Neural progenitor cell (in vitro differentiated cells): ENCODE data around the gene PPIA. TPM values are rescaled to one million over a fixed set of nuclear protein-coding genes. Genes with fewer than 3 reads are reported as not detected.

Experiments used
- DNase-seq: peaks from one replicate; pipeline ENCODE4 v3.0.0-alpha.2; 2016; ENCODE audit warnings: low spot score
- H2AFZ ChIP-seq: fragments of 200-600 bp; sonication (generic); replicated peaks from 2 replicates; pipeline ENCODE4 v1.6.1; 2016; ENCODE audit warnings: antibody characterized with exemption
- H3F3A ChIP-seq: fragments of 200-600 bp; sonication (generic); 2 replicates; pipeline ENCODE4 v1.6.1; 2016; ENCODE audit warnings: antibody characterized with exemption, low read depth
- H3K27ac ChIP-seq: fragments of 200-600 bp; sonication (generic); 2 replicates; pipeline ENCODE4 v1.5.1; 2016; ENCODE audit warnings: mild to moderate bottlenecking
- H3K27me3 ChIP-seq: fragments of 200-600 bp; sonication (generic); 2 replicates; pipeline ENCODE4 v1.6.1; 2016; ENCODE audit warnings: mild to moderate bottlenecking, moderate library complexity
- H3K36me3 ChIP-seq: fragments of 200-600 bp; sonication (generic); 2 replicates; pipeline ENCODE4 v1.5.1; 2016
- H3K4me1 ChIP-seq: fragments of 200-600 bp; sonication (generic); 2 replicates; pipeline ENCODE4 v1.6.1; 2016; ENCODE audit warnings: mixed run types
- H3K4me2 ChIP-seq: fragments of 200-600 bp; sonication (generic); 2 replicates; pipeline ENCODE4 v1.6.1; 2016
- H3K4me3 ChIP-seq: fragments of 200-600 bp; sonication (generic); 2 replicates; pipeline ENCODE4 v1.5.1; 2016
- H3K79me2 ChIP-seq: fragments of 200-600 bp; sonication (generic); 2 replicates; pipeline ENCODE4 v1.6.1; 2016; ENCODE audit warnings: low read depth
- H3K9ac ChIP-seq: fragments of 200-600 bp; sonication (generic); 2 replicates; pipeline ENCODE4 v1.6.1; 2016
- H3K9me3 ChIP-seq: fragments of 200-600 bp; sonication (generic); 2 replicates; pipeline ENCODE4 v1.5.1; 2016; ENCODE audit warnings: low read depth
- H4K20me1 ChIP-seq: fragments of 200-600 bp; sonication (generic); 2 replicates; pipeline ENCODE4 v1.6.1; 2016; ENCODE audit warnings: low read depth
- H3K27ac Mint-ChIP-seq: 3 replicates; pipeline ENCODE4 v1.8.0; 2021; ENCODE audit warnings: mixed read lengths
- H3K27me3 Mint-ChIP-seq: 2 replicates; pipeline ENCODE4 v1.8.0; 2022; ENCODE audit warnings: low read depth, mild to moderate bottlenecking, inconsistent platforms, moderate library complexity, mixed read lengths; ENCODE audit not compliant: insufficient read depth
- H3K36me3 Mint-ChIP-seq: 3 replicates; pipeline ENCODE4 v1.8.0; 2021; ENCODE audit warnings: mixed read lengths
- H3K4me1 Mint-ChIP-seq: 3 replicates; pipeline ENCODE4 v1.8.0; 2021; ENCODE audit warnings: mixed read lengths
- H3K4me3 Mint-ChIP-seq: 3 replicates; pipeline ENCODE4 v1.8.0; 2021; ENCODE audit warnings: mild to moderate bottlenecking, moderate library complexity, mixed read lengths
- H3K9me3 Mint-ChIP-seq: 3 replicates; pipeline ENCODE4 v1.8.0; 2020; ENCODE audit warnings: mixed read lengths
- CTCF ChIP-seq: fragments of 200-600 bp; sonication (generic); IDR thresholded peaks from 2 replicates; pipeline ENCODE4 v1.5.1; 2017; ENCODE audit warnings: antibody characterized with exemption, mild to moderate bottlenecking
- total RNA-seq: library from RNA; depleted of rRNA; stranded (reverse); fragments of >200 nt; gene quantifications from 2 replicates; pipeline ENCODE4 v1.2.3, GENCODE V29; 2015; ENCODE audit warnings: low replicate concordance

PPIA gene
- total RNA-seq, 1 donor from 2014 or later, result 2,932 TPM

GRCh38 chr7:44852590-44852989, 56.1 kb downstream of the PPIA start:
- no peak for DNase-seq
- Histone ChIP-seq H3K9ac (no peak overlapping the region), H3K27me3 (no peaks in the 10 kb centered on the region), H3K9me3 (no peaks in the 10 kb centered on the region), H3K27ac (no peak overlapping the region), H3K4me2 (no peak overlapping the region), H4K20me1 (peaks cover under 1% of the 10 kb centered on the region), H3K4me1 (peaks cover 5% of the 10 kb centered on the region), H3F3A (peaks cover 24% of the 10 kb centered on the region), H2AFZ (no peak overlapping the region), H3K79me2 (peaks cover 10% of the 10 kb centered on the region), H3K36me3 (no peaks in the 10 kb centered on the region), H3K4me3 (no peak overlapping the region)
- no peaks in the 10 kb centered on the region for H3K9me3 Mint-ChIP-seq
- H3K4me1 Mint-ChIP-seq, result peaks cover 8% of the 10 kb centered on the region
- H3K4me3 Mint-ChIP-seq, result no peak overlapping the region
- no peaks in the 10 kb centered on the region for H3K27me3 Mint-ChIP-seq
- TF ChIP-seq CTCF, result no peak
- H3K36me3 Mint-ChIP-seq, result no peaks in the 10 kb centered on the region
- no peak overlapping the region for H3K27ac Mint-ChIP-seq

Other genes with a start within 250 kb of the PPIA start
- 61.0 and 67.5 TPM in 2 replicates for gene DDX56, start 222.8 kb upstream of the PPIA start, total RNA-seq
- gene TMED4, start 214.4 kb upstream of the PPIA start, total RNA-seq, result 95.8 and 222 TPM in 2 replicates
- 25.2 and 54.4 TPM in 2 replicates for gene OGDH, start 190.1 kb upstream of the PPIA start, total RNA-seq
- gene ZMIZ2, start 47.8 kb upstream of the PPIA start, total RNA-seq, result 7.6 and 19.5 TPM in 2 replicates
- gene H2AZ2, start 51.4 kb downstream of the PPIA start, total RNA-seq, result 439 and 462 TPM in 2 replicates
- 18.5 and 26.5 TPM in 2 replicates for gene PURB, start 88.8 kb downstream of the PPIA start, total RNA-seq
- gene MYO1G, start 182.3 kb downstream of the PPIA start, total RNA-seq, result 0.03 TPM in 1 of 2 replicates, not detected in the other
- gene CCM2, start 203.5 kb downstream of the PPIA start, total RNA-seq, result 21.8 and 37.5 TPM in 2 replicates